ENCODE data around the gene SOX8. TPM values are rescaled to one million over a fixed set of nuclear protein-coding genes. Genes with fewer than 3 reads are reported as not detected.

SOX8 gene
- total RNA-seq, 4 donors from 2014 or later = 0.10 to 0.91 (median 0.33) TPM

DNA sequence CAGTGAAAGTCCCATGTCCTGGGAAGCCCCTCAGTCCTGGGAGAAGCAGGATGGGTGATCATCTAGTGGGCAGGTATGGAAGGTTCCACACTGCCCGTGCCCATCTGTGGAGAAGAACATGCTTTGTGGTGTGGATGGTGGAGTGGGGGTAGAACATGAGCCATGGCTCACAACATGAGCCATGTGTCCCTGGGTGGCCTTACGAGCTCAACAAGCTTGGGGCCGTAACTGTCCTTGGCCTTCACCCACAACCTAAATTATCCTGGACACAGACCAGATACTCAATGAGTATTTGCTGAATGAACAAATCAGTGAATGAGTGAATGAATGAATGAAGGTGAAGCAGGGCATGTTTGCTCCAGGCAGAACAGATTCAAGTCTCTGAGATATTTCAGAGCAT, 13.5 kb downstream of the SOX8 start:
- H3K36me3 ChIP-seq = no peaks in the 10 kb centered on the region
- no peak for DNase-seq
- ATAC-seq = no peak
- no peak overlapping the region for H3K4me3 ChIP-seq
- no peaks in the 10 kb centered on the region for H3K4me1 ChIP-seq
- H3K27me3 ChIP-seq = peaks cover 32 to 51% (median 50%) of the 10 kb centered on the region in 3 donors
- H3K9me3 ChIP-seq = peaks cover 0 to 14% (median 0%) of the 10 kb centered on the region in 3 donors
- in situ Hi-C loops (cut with MboI; ENCODE audit: low sequenced_read_pairs in 4 of 4) = no loop called here
- intact Hi-C loops (cut with DNase I; ENCODE audit: low total_unique reads) = no loop called here
- TF ChIP-seq, protein P1, sequence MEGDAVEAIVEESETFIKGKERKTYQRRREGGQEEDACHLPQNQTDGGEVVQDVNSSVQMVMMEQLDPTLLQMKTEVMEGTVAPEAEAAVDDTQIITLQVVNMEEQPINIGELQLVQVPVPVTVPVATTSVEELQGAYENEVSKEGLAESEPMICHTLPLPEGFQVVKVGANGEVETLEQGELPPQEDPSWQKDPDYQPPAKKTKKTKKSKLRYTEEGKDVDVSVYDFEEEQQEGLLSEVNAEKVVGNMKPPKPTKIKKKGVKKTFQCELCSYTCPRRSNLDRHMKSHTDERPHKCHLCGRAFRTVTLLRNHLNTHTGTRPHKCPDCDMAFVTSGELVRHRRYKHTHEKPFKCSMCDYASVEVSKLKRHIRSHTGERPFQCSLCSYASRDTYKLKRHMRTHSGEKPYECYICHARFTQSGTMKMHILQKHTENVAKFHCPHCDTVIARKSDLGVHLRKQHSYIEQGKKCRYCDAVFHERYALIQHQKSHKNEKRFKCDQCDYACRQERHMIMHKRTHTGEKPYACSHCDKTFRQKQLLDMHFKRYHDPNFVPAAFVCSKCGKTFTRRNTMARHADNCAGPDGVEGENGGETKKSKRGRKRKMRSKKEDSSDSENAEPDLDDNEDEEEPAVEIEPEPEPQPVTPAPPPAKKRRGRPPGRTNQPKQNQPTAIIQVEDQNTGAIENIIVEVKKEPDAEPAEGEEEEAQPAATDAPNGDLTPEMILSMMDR (IDR thresholded peaks at IDR 0.05 in 4 of 5, conservative IDR thresholded peaks at IDR 0.05 in 1 of 5) = no peak
- TF ChIP-seq POLR2A (IDR thresholded peaks at IDR 0.05) = no peak
- H3K27ac ChIP-seq = no peak overlapping the region

DNA sequence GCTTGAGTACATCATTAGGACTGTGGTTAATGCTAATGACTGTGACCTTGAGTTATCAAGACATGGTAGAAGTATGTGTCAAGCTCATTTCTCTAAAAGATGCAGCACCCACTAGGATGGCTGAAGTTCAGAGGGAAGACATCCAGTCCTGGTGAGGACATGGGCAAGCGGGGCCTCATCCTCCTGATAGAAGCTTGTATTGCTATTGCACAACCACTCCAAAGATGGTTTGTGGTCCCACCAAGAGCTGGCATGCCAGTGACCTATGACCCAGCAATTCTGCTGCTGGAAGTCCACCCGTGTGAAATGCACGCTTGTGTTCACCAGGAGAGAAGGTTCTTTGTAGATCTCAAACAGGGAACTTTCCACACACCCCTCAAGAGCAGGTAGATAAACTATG, 14.2 kb downstream of the SOX8 start:
- no peaks in the 10 kb centered on the region for H3K4me1 ChIP-seq
- ATAC-seq (no peak), DNase-seq (no peak)
- H3K27ac ChIP-seq = no peak overlapping the region
- in situ Hi-C loops (cut with MboI; ENCODE audit: low sequenced_read_pairs in 4 of 4) = no loop called here
- H3K27me3 ChIP-seq = peaks cover 26 to 52% (median 49%) of the 10 kb centered on the region in 3 donors
- no peak overlapping the region for H3K4me3 ChIP-seq
- peaks cover 0 to 14% (median 0%) of the 10 kb centered on the region in 3 donors for H3K9me3 ChIP-seq
- TF ChIP-seq, protein P1 (IDR thresholded peaks at IDR 0.05 in 4 of 5, conservative IDR thresholded peaks at IDR 0.05 in 1 of 5) = no peak
- TF ChIP-seq POLR2A (IDR thresholded peaks at IDR 0.05) = no peak
- no peaks in the 10 kb centered on the region for H3K36me3 ChIP-seq
- intact Hi-C loops (cut with DNase I; ENCODE audit: low total_unique reads) = no loop called here

DNA sequence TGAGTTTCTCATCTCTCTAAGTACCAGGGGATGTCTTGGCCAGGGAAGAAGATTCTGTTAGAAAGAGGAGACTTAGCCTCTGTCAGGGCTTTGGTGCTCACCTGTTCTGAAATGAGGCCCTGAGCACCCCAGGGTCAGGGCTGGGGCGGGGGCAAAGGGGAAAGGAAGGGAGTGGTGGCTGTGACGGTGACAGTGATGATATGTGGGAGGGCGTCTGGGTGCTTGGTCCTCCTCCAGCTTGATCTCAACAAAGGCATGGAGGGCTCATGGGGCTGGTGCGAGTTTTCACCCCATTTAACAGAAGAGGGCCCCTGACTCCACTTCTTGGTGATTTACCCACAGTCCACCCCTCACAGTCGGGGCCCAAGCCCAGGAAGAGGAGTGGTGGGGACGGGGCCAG, 15.1 kb downstream of the SOX8 start:
- ATAC-seq (no peak), DNase-seq (no peak)
- Histone ChIP-seq H3K27ac (no peak overlapping the region), H3K27me3 (peaks cover 31 to 50% (median 45%) of the 10 kb centered on the region in 3 donors), H3K36me3 (no peaks in the 10 kb centered on the region), H3K9me3 (peaks cover 0 to 14% (median 0%) of the 10 kb centered on the region in 3 donors), H3K4me1 (no peaks in the 10 kb centered on the region), H3K4me3 (no peak overlapping the region)
- in situ Hi-C loops (cut with MboI; ENCODE audit: low sequenced_read_pairs in 4 of 4) (no loop called here), intact Hi-C loops (cut with DNase I; ENCODE audit: low total_unique reads) (no loop called here)
- no peak for TF ChIP-seq POLR2A (IDR thresholded peaks at IDR 0.05)
- TF ChIP-seq, protein P1 (IDR thresholded peaks at IDR 0.05 in 4 of 5, conservative IDR thresholded peaks at IDR 0.05 in 1 of 5) = no peak

DNA sequence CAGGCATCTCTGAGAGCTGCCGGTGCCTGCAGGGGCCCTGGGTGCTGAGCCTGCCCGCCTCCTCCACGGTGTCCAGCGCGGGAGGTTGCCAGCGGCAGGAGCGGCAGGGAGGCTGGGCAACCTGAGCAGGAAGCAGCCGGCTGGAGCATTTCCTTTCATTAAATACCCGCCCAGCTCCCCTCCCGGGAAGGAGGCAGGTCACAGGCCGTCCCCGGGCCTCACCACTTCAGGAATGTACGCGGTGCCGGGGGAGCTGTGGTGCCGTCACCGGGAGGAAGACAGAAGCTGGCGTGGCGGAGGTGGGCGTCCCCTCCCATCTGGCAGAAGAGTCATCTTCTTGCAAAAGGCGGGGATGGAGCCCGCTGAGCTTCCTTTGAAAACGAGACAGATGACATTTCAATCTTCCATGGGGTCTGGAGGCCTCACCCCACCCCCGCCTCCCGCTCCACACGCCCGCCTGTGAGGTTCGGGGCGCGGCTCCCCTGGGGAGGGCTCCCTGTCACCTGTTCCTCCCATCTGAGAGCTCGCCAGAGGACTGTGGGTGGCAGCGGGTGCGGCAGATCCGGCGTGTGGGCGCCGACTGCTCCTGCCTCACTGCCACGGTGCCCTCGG, 16.0 kb downstream of the SOX8 start:
- Histone ChIP-seq H3K4me3 (peak overlapping the region in 1 of 4 donors; percentile 31), H3K9me3 (peaks cover 0 to 14% (median 0%) of the 10 kb centered on the region in 3 donors), H3K27ac (no peak overlapping the region), H3K4me1 (no peaks in the 10 kb centered on the region), H3K27me3 (peaks cover 32 to 55% (median 43%) of the 10 kb centered on the region in 3 donors), H3K36me3 (no peaks in the 10 kb centered on the region)
- TF ChIP-seq POLR2A (IDR thresholded peaks at IDR 0.05) = no peak
- TF ChIP-seq, protein P1 (IDR thresholded peaks at IDR 0.05 in 4 of 5, conservative IDR thresholded peaks at IDR 0.05 in 1 of 5) = no peak
- peak in 1 of 2 donors; percentile 55 for ATAC-seq
- DNase-seq = no peak
- in situ Hi-C loops (cut with MboI; ENCODE audit: low sequenced_read_pairs in 4 of 4) (no loop called here), intact Hi-C loops (cut with DNase I; ENCODE audit: low total_unique reads) (no loop called here)

All from gastrocnemius medialis (tissue), 4 donors.